Loucy (cell line): ENCODE data around the gene SCIMP.

Experiments
- CTCF ChIP-seq: fragments of 200-600 bp; sonication (generic); conservative IDR thresholded peaks from 2 replicates; pipeline ENCODE4 v1.5.1; 2014; ENCODE audit warnings: mild to moderate bottlenecking, antibody characterized with exemption, low read length
- EZH2phosphoT487 ChIP-seq: fragments of 200-600 bp; IDR thresholded peaks from 2 replicates; pipeline ENCODE4 v1.6.1; 2018; ENCODE audit warnings: antibody characterized with exemption, mild to moderate bottlenecking, moderate library complexity, borderline replicate concordance

GRCh38 chr17:5201011-5201410, 33.6 kb downstream of the SCIMP start:
- no peak for TF ChIP-seq CTCF
- TF ChIP-seq EZH2phosphoT487, result no peak
